ENCODE measurements around the gene GLIS1. TPM values are rescaled to one million over a fixed set of nuclear protein-coding genes. Genes with fewer than 3 reads are reported as not detected.
"Not testable (repeated sequence)": the region's sequence is repeated elsewhere in the genome, so short reads cannot be mapped to it uniquely, and the experiment has no call there.

GLIS1 gene
- polyA plus RNA-seq, 1 donor = 0.58 TPM

- H3K36me3 ChIP-seq (ENCODE audit: control insufficient read depth, insufficient read depth, low read length); H3K9me3 ChIP-seq (ENCODE audit: control insufficient read depth, low read depth, low read length); DNase-seq; H3K27me3 ChIP-seq (ENCODE audit: control insufficient read depth, insufficient read depth, low read length); H3K27ac ChIP-seq (ENCODE audit: low read length); H3K4me1 ChIP-seq (ENCODE audit: control insufficient read depth, insufficient read depth, low read length); H3K4me3 ChIP-seq (ENCODE audit: low read length): not testable (repeated sequence)
- WGBS (ENCODE audit: insufficient coverage, low lambda C conversion rate) = no CpG with 5 or more reads among the region's 2 CpGs
Observed at GRCh38 chr1:53555620-53556326, 183.2 kb downstream of the GLIS1 start.

- WGBS (ENCODE audit: insufficient coverage, low lambda C conversion rate) = no CpG with 5 or more reads among the region's 11 CpGs
Observed at GRCh38 chr1:53554592-53555305, 184.2 kb downstream of the GLIS1 start.

GRCh38 chr1:53553734-53554509 is 185.0 kb downstream of the GLIS1 start:
- Histone ChIP-seq H3K4me1 (ENCODE audit: control insufficient read depth, insufficient read depth, low read length) (no peaks in the 10 kb centered on the region), H3K27me3 (ENCODE audit: control insufficient read depth, insufficient read depth, low read length) (no peaks in the 10 kb centered on the region), H3K36me3 (ENCODE audit: control insufficient read depth, insufficient read depth, low read length) (no peaks in the 10 kb centered on the region), H3K27ac (ENCODE audit: low read length) (no peak overlapping the region), H3K4me3 (ENCODE audit: low read length) (no peak overlapping the region), H3K9me3 (ENCODE audit: control insufficient read depth, low read depth, low read length) (peaks cover 6% of the 10 kb centered on the region)
- DNase-seq = no peak
- WGBS (ENCODE audit: insufficient coverage, low lambda C conversion rate) = no CpG with 5 or more reads among the region's 8 CpGs

More at GRCh38 chr1:53554592-53555305, 184.2 kb downstream of the GLIS1 start:
- H3K4me3 ChIP-seq (ENCODE audit: low read length) = no peak overlapping the region
- no peak overlapping the region for H3K27ac ChIP-seq (ENCODE audit: low read length)
- DNase-seq = no peak
- H3K27me3 ChIP-seq (ENCODE audit: control insufficient read depth, insufficient read depth, low read length) = no peaks in the 10 kb centered on the region
- H3K4me1 ChIP-seq (ENCODE audit: control insufficient read depth, insufficient read depth, low read length) = no peaks in the 10 kb centered on the region
- no peaks in the 10 kb centered on the region for H3K36me3 ChIP-seq (ENCODE audit: control insufficient read depth, insufficient read depth, low read length)
- H3K9me3 ChIP-seq (ENCODE audit: control insufficient read depth, low read depth, low read length) = peaks cover 6% of the 10 kb centered on the region

GRCh38 chr1:53552981-53553733 is 185.8 kb downstream of the GLIS1 start:
- DNase-seq = no peak
- Histone ChIP-seq H3K27ac (ENCODE audit: low read length) (no peak overlapping the region), H3K9me3 (ENCODE audit: control insufficient read depth, low read depth, low read length) (peaks cover 6% of the 10 kb centered on the region), H3K4me1 (ENCODE audit: control insufficient read depth, insufficient read depth, low read length) (no peaks in the 10 kb centered on the region), H3K4me3 (ENCODE audit: low read length) (no peak overlapping the region), H3K36me3 (ENCODE audit: control insufficient read depth, insufficient read depth, low read length) (no peaks in the 10 kb centered on the region), H3K27me3 (ENCODE audit: control insufficient read depth, insufficient read depth, low read length) (no peaks in the 10 kb centered on the region)
- WGBS (ENCODE audit: insufficient coverage, low lambda C conversion rate) = 80% methylated on average over 1 of the region's 10 CpGs

- Histone ChIP-seq H3K9me3 (ENCODE audit: control insufficient read depth, low read depth, low read length) (peaks cover 6% of the 10 kb centered on the region), H3K4me1 (ENCODE audit: control insufficient read depth, insufficient read depth, low read length) (no peaks in the 10 kb centered on the region), H3K27me3 (ENCODE audit: control insufficient read depth, insufficient read depth, low read length) (no peaks in the 10 kb centered on the region), H3K36me3 (ENCODE audit: control insufficient read depth, insufficient read depth, low read length) (no peaks in the 10 kb centered on the region), H3K4me3 (ENCODE audit: low read length) (no peak overlapping the region), H3K27ac (ENCODE audit: low read length) (no peak overlapping the region)
- WGBS (ENCODE audit: insufficient coverage, low lambda C conversion rate) = no CpG with 5 or more reads among the region's 10 CpGs
- no peak for DNase-seq
Observed at GRCh38 chr1:53552146-53552861, 186.7 kb downstream of the GLIS1 start.

- Histone ChIP-seq H3K9me3 (ENCODE audit: control insufficient read depth, low read depth, low read length) (peaks cover 3% of the 10 kb centered on the region), H3K4me1 (ENCODE audit: control insufficient read depth, insufficient read depth, low read length) (no peaks in the 10 kb centered on the region), H3K4me3 (ENCODE audit: low read length) (no peak overlapping the region), H3K27ac (ENCODE audit: low read length) (no peak overlapping the region), H3K36me3 (ENCODE audit: control insufficient read depth, insufficient read depth, low read length) (no peaks in the 10 kb centered on the region), H3K27me3 (ENCODE audit: control insufficient read depth, insufficient read depth, low read length) (no peaks in the 10 kb centered on the region)
- WGBS (ENCODE audit: insufficient coverage, low lambda C conversion rate) = no CpG with 5 or more reads among the region's 8 CpGs
- DNase-seq = no peak
Observed at GRCh38 chr1:53551428-53551995, 187.5 kb downstream of the GLIS1 start.

GRCh38 chr1:53550201-53550741 is 188.7 kb downstream of the GLIS1 start:
- WGBS (ENCODE audit: insufficient coverage, low lambda C conversion rate) = no CpG with 5 or more reads among the region's 7 CpGs
- DNase-seq = no peak
- no peaks in the 10 kb centered on the region for H3K36me3 ChIP-seq (ENCODE audit: control insufficient read depth, insufficient read depth, low read length)
- H3K27me3 ChIP-seq (ENCODE audit: control insufficient read depth, insufficient read depth, low read length) = no peaks in the 10 kb centered on the region
- H3K9me3 ChIP-seq (ENCODE audit: control insufficient read depth, low read depth, low read length) = no peaks in the 10 kb centered on the region
- H3K27ac ChIP-seq (ENCODE audit: low read length) = no peak overlapping the region
- no peak overlapping the region for H3K4me3 ChIP-seq (ENCODE audit: low read length)
- H3K4me1 ChIP-seq (ENCODE audit: control insufficient read depth, insufficient read depth, low read length) = no peaks in the 10 kb centered on the region

GRCh38 chr1:53549781-53550180 is 189.2 kb downstream of the GLIS1 start:
- no CpG with 5 or more reads among the region's 3 CpGs for WGBS (ENCODE audit: insufficient coverage, low lambda C conversion rate)

GRCh38 chr1:53549287-53549686 is 189.7 kb downstream of the GLIS1 start:
- Histone ChIP-seq H3K9me3 (ENCODE audit: control insufficient read depth, low read depth, low read length) (no peaks in the 10 kb centered on the region), H3K36me3 (ENCODE audit: control insufficient read depth, insufficient read depth, low read length) (no peaks in the 10 kb centered on the region), H3K27ac (ENCODE audit: low read length) (no peak overlapping the region), H3K4me1 (ENCODE audit: control insufficient read depth, insufficient read depth, low read length) (no peaks in the 10 kb centered on the region), H3K4me3 (ENCODE audit: low read length) (no peak overlapping the region), H3K27me3 (ENCODE audit: control insufficient read depth, insufficient read depth, low read length) (no peaks in the 10 kb centered on the region)
- no peak for DNase-seq
- WGBS (ENCODE audit: insufficient coverage, low lambda C conversion rate) = no CpG with 5 or more reads among the region's 2 CpGs

More at GRCh38 chr1:53549781-53550180, 189.2 kb downstream of the GLIS1 start:
- DNase-seq = no peak
- no peaks in the 10 kb centered on the region for H3K27me3 ChIP-seq (ENCODE audit: control insufficient read depth, insufficient read depth, low read length)
- H3K4me3 ChIP-seq (ENCODE audit: low read length) = no peak overlapping the region
- no peaks in the 10 kb centered on the region for H3K36me3 ChIP-seq (ENCODE audit: control insufficient read depth, insufficient read depth, low read length)
- peak overlapping the region; percentile 17 for H3K27ac ChIP-seq (ENCODE audit: low read length)
- H3K9me3 ChIP-seq (ENCODE audit: control insufficient read depth, low read depth, low read length) = no peaks in the 10 kb centered on the region
- no peaks in the 10 kb centered on the region for H3K4me1 ChIP-seq (ENCODE audit: control insufficient read depth, insufficient read depth, low read length)
